ENCODE results near the gene WNT6. TPM values are rescaled to one million over a fixed set of nuclear protein-coding genes. Genes with fewer than 3 reads are reported as not detected.

WNT6 gene
- total RNA-seq, 1 experiment from 2014 or later, result not detected

DNA sequence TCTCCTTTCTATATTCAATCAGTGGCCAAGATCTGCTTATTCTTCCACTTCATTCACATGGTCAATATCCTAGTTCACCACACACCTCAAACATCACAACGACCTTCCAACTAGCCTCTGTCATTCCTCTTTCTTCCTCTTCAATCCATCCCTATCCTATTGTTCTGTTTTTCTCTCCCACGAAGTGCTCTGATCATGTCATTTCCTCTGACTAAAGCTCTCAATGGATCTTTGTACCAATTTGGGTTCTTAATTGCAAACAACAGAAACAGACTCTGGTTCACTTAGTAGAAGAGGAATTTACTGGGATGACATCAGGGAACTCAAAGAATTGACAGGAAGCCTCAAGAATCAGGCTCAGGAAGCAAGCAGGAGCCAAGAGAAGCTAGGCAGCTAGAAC lies 44.6 kb downstream of the WNT6 start:
- no TSS peak for BruUV-seq (replicated peaks)

GRCh38 chr2:218908721-218909619 lies 49.4 kb downstream of the WNT6 start:
- Histone ChIP-seq H3K4me3 (ENCODE audit: low read length) (peak overlapping the region; percentile 61), H3K4me1 (ENCODE audit: insufficient read depth, low read length) (no peaks in the 10 kb centered on the region), H3K9me3 (ENCODE audit: low read length) (no peaks in the 10 kb centered on the region), H3K4me2 (ENCODE audit: low read length) (peak overlapping the region; percentile 82), H3K27ac (ENCODE audit: low read length) (no peak overlapping the region), H2AFZ (ENCODE audit: low read length) (peak overlapping the region; percentile 82), H3K79me2 (ENCODE audit: low read length) (no peaks in the 10 kb centered on the region), H4K20me1 (ENCODE audit: low read length) (no peaks in the 10 kb centered on the region), H3K27me3 (ENCODE audit: low read length) (no peaks in the 10 kb centered on the region), H3K9ac (ENCODE audit: low read length) (peak overlapping the region; percentile 11; the same call in 1 of the 2 replicates), H3F3A (ENCODE audit: low read length, unreplicated experiment) (no peaks in the 10 kb centered on the region), H3K9me2 (replicated peaks; ENCODE audit: low read length) (no peaks in the 10 kb centered on the region), H3K36me3 (ENCODE audit: low read depth, low read length) (no peaks in the 10 kb centered on the region)
- TSS peak; percentile 50 for BruUV-seq (replicated peaks)
- peak; percentile 47 for DNase-seq
- ChIA-PET CTCF (interaction anchor here (0.6 kb wide), 1 partner anchor 59 kb away, joined by 3 read pairs; no protein-coding TSS in a partner anchor), POLR2A (ENCODE audit: unreplicated experiment) (interaction anchor here (0.7 kb wide), 1 partner anchor 129 kb away, joined by 5 read pairs; no protein-coding TSS in a partner anchor)
- intact Hi-C loops (cut with micrococcal nuclease), result no loop called here
- TF ChIP-seq EZH2phosphoT487 (IDR thresholded peaks at IDR 0.05; ENCODE audit: borderline replicate concordance, low read length) (no peak), EZH2 (IDR thresholded peaks at IDR 0.05; ENCODE audit: low read length, unreplicated experiment) (no peak)
- TF ChIP-seq, protein P1, sequence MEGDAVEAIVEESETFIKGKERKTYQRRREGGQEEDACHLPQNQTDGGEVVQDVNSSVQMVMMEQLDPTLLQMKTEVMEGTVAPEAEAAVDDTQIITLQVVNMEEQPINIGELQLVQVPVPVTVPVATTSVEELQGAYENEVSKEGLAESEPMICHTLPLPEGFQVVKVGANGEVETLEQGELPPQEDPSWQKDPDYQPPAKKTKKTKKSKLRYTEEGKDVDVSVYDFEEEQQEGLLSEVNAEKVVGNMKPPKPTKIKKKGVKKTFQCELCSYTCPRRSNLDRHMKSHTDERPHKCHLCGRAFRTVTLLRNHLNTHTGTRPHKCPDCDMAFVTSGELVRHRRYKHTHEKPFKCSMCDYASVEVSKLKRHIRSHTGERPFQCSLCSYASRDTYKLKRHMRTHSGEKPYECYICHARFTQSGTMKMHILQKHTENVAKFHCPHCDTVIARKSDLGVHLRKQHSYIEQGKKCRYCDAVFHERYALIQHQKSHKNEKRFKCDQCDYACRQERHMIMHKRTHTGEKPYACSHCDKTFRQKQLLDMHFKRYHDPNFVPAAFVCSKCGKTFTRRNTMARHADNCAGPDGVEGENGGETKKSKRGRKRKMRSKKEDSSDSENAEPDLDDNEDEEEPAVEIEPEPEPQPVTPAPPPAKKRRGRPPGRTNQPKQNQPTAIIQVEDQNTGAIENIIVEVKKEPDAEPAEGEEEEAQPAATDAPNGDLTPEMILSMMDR (conservative IDR thresholded peaks at IDR 0.05; ENCODE audit: low read depth, low read length), result no peak
- ATAC-seq, result peak; percentile 93

More for the DNA sequence above, 44.6 kb downstream of the WNT6 start:
- POLR2A ChIA-PET (ENCODE audit: unreplicated experiment), result no interaction called here
- no peaks in the 10 kb centered on the region for H3K4me1 ChIP-seq (ENCODE audit: insufficient read depth, low read length)
- no peak for TF ChIP-seq EZH2phosphoT487 (IDR thresholded peaks at IDR 0.05; ENCODE audit: borderline replicate concordance, low read length)
- TF ChIP-seq, protein P1 (conservative IDR thresholded peaks at IDR 0.05; ENCODE audit: low read depth, low read length), result no peak
- no peak for TF ChIP-seq EZH2 (IDR thresholded peaks at IDR 0.05; ENCODE audit: low read length, unreplicated experiment)
- ATAC-seq (no peak), DNase-seq (no peak)
- no peaks in the 10 kb centered on the region for H3K36me3 ChIP-seq (ENCODE audit: low read depth, low read length)
- H3K9ac ChIP-seq (ENCODE audit: low read length), result no peak overlapping the region
- H3K79me2 ChIP-seq (ENCODE audit: low read length), result no peaks in the 10 kb centered on the region
- H3K27ac ChIP-seq (ENCODE audit: low read length), result no peak overlapping the region
- no peaks in the 10 kb centered on the region for H4K20me1 ChIP-seq (ENCODE audit: low read length)
- H3F3A ChIP-seq (ENCODE audit: low read length, unreplicated experiment), result no peaks in the 10 kb centered on the region
- no peak overlapping the region for H2AFZ ChIP-seq (ENCODE audit: low read length)
- CTCF ChIA-PET, result interaction anchor here (0.8 kb wide), 1 partner anchor 12 kb away, joined by 4 read pairs; no protein-coding TSS in a partner anchor
- H3K9me3 ChIP-seq (ENCODE audit: low read length), result no peaks in the 10 kb centered on the region
- H3K4me2 ChIP-seq (ENCODE audit: low read length), result no peak overlapping the region
- H3K4me3 ChIP-seq (ENCODE audit: low read length), result no peak overlapping the region
- intact Hi-C loops (cut with micrococcal nuclease), result no loop called here
- H3K9me2 ChIP-seq (replicated peaks; ENCODE audit: low read length), result no peaks in the 10 kb centered on the region
- no peaks in the 10 kb centered on the region for H3K27me3 ChIP-seq (ENCODE audit: low read length)

DNA sequence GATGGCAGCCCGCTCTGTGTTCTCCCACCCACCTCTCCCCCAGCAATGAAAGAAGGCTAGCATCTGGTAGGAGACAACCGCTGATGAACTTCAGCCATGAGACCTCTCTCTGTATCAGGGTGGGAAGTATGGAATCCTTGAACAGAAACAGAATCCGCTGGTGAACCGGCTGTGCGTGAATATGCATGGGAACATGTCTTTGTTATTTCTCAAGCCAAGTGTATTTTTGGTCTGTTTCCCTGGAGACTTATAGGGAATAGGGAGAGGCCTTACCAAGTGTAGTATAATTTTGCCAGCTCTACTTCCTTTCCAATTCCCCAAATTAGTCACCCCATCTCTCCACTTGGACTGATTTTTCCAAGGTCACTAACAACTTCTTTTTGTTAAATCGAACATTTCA lies 51.1 kb downstream of the WNT6 start:
- no peaks in the 10 kb centered on the region for H3K36me3 ChIP-seq (ENCODE audit: low read depth, low read length)
- no peaks in the 10 kb centered on the region for H3K79me2 ChIP-seq (ENCODE audit: low read length)
- DNase-seq (no peak), ATAC-seq (no peak)
- BruUV-seq (replicated peaks), result no TSS peak
- no peaks in the 10 kb centered on the region for H3K9me2 ChIP-seq (replicated peaks; ENCODE audit: low read length)
- H3K4me1 ChIP-seq (ENCODE audit: insufficient read depth, low read length), result no peaks in the 10 kb centered on the region
- no peaks in the 10 kb centered on the region for H3K9me3 ChIP-seq (ENCODE audit: low read length)
- intact Hi-C loops (cut with micrococcal nuclease), result no loop called here
- H3K9ac ChIP-seq (ENCODE audit: low read length), result no peak overlapping the region
- no peak overlapping the region for H3K4me3 ChIP-seq (ENCODE audit: low read length)
- no peak overlapping the region for H3K4me2 ChIP-seq (ENCODE audit: low read length)
- no peak overlapping the region for H2AFZ ChIP-seq (ENCODE audit: low read length)
- no peaks in the 10 kb centered on the region for H3F3A ChIP-seq (ENCODE audit: low read length, unreplicated experiment)
- POLR2A ChIA-PET (ENCODE audit: unreplicated experiment), result no interaction called here
- no peaks in the 10 kb centered on the region for H3K27me3 ChIP-seq (ENCODE audit: low read length)
- TF ChIP-seq, protein P1 (conservative IDR thresholded peaks at IDR 0.05; ENCODE audit: low read depth, low read length), result no peak
- no peak for TF ChIP-seq EZH2phosphoT487 (IDR thresholded peaks at IDR 0.05; ENCODE audit: borderline replicate concordance, low read length)
- H4K20me1 ChIP-seq (ENCODE audit: low read length), result no peaks in the 10 kb centered on the region
- CTCF ChIA-PET, result no interaction called here
- H3K27ac ChIP-seq (ENCODE audit: low read length), result no peak overlapping the region

All from PC-3 (cell line).